DND-41 (cell line): ENCODE data around the gene TAS2R31.
"Not testable (repeated sequence)": the region's sequence is repeated elsewhere in the genome, so short reads cannot be mapped to it uniquely, and the experiment has no call there.

Source experiments
- ATAC-seq: fragments of 200-7000 bp; cut with Tn5 transposase; 3 replicates; pipeline ENCODE4 v1.9.1; 2021; ENCODE audit warnings: low read depth; ENCODE audit not compliant: insufficient read depth
- DNase-seq: peaks from one replicate; pipeline ENCODE4 v3.0.0-alpha.2; 2020
- H2AFZ ChIP-seq: 2 replicates; pipeline ENCODE4 v1.6.0; 2012; ENCODE audit warnings: low read depth, low read length
- H3K27ac ChIP-seq: 2 replicates; pipeline ENCODE4 v1.5.1; 2012; ENCODE audit warnings: low read length, inconsistent platforms
- H3K27me3 ChIP-seq: fragments of 200-600 bp; sonication (generic); 2 replicates; pipeline ENCODE4 v1.6.0; 2012; ENCODE audit warnings: low read length, mild to moderate bottlenecking, inconsistent platforms; ENCODE audit not compliant: insufficient read depth, poor library complexity
- H3K36me3 ChIP-seq: 2 replicates; pipeline ENCODE4 v1.5.1; 2012; ENCODE audit warnings: low read length, inconsistent platforms; ENCODE audit not compliant: insufficient read depth
- H3K4me1 ChIP-seq: 2 replicates; pipeline ENCODE4 v1.5.1; 2012; ENCODE audit warnings: mild to moderate bottlenecking, low read length; ENCODE audit not compliant: insufficient read depth
- H3K4me2 ChIP-seq: 2 replicates; pipeline ENCODE4 v1.6.0; 2012; ENCODE audit warnings: mild to moderate bottlenecking, moderate library complexity, low read length, inconsistent platforms; ENCODE audit not compliant: insufficient read depth
- H3K4me3 ChIP-seq, 2 experiments: fragments of 200-600 bp in 1 of 2; shearing (Covaris generic) in 1 of 2; 2 replicates each; pipeline ENCODE4 v1.5.1; 2012 to 2016; ENCODE audit warnings: inconsistent platforms in 2 of 2, low read length in 2 of 2, mild to moderate bottlenecking in 2 of 2, low read depth in 1 of 2, moderate library complexity in 1 of 2
- H3K79me2 ChIP-seq: 2 replicates; pipeline ENCODE4 v1.6.0; 2012; ENCODE audit warnings: low read length, inconsistent platforms; ENCODE audit not compliant: insufficient read depth
- H3K9ac ChIP-seq: 2 replicates; pipeline ENCODE4 v1.6.0; 2012; ENCODE audit warnings: low read depth, mild to moderate bottlenecking, inconsistent platforms, low read length, moderate library complexity
- H3K9me3 ChIP-seq: 2 replicates; pipeline ENCODE4 v1.5.1; 2012; ENCODE audit warnings: low read length, moderate library complexity, mild to moderate bottlenecking, inconsistent platforms; ENCODE audit not compliant: insufficient read depth, severe bottlenecking
- H4K20me1 ChIP-seq: 2 replicates; pipeline ENCODE4 v1.6.0; 2012; ENCODE audit warnings: low read length; ENCODE audit not compliant: insufficient read depth
- EZH2 ChIP-seq: IDR thresholded peaks from 3 replicates; pipeline ENCODE4 v1.6.1; 2012; ENCODE audit warnings: borderline replicate concordance, low read depth, mild to moderate bottlenecking, moderate library complexity, low read length, inconsistent platforms; ENCODE audit not compliant: severe bottlenecking
- TF ChIP-seq, protein P1 (sequence below): IDR thresholded peaks from 2 replicates; pipeline ENCODE4 v1.5.1; 2012; ENCODE audit warnings: borderline replicate concordance, low read length, moderate library complexity, mild to moderate bottlenecking; ENCODE audit not compliant: poor library complexity, severe bottlenecking; ENCODE audit errors: extremely low read depth

The TAS2R31 gene

DNA sequence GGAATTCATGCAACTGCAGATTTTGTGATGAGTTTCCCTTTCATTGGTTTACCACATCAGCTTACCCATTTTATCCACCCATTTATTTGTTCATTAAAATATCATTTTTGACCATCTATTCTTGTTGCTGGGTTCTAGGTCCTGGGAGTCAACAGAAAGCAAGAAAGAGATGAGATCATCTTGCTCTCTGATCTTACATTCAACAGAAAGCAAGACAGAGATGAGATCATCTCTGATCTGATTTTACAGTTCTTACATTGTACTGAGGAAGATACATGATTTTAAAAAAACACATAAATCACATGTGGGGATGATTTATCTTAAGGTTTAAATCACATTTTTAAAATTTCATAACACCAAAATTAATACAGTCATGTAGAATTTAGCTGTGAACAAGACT is 28.6 kb upstream of the TAS2R31 start:
- H3K4me2 ChIP-seq, result no peak overlapping the region
- no peak overlapping the region for H3K9ac ChIP-seq
- no peak for DNase-seq
- H2AFZ ChIP-seq, result no peak overlapping the region
- peaks cover 4% of the 10 kb centered on the region for H3K9me3 ChIP-seq
- no peak overlapping the region for H3K4me3 ChIP-seq
- H3K36me3 ChIP-seq, result peaks cover 6% of the 10 kb centered on the region; the same call in 1 of the 2 replicates
- H3K79me2 ChIP-seq, result peaks cover 20% of the 10 kb centered on the region
- no peaks in the 10 kb centered on the region for H3K27me3 ChIP-seq
- H4K20me1 ChIP-seq, result peaks cover 6% of the 10 kb centered on the region; the same call in 1 of the 2 replicates
- no peak for ATAC-seq
- no peak overlapping the region for H3K27ac ChIP-seq
- H3K4me1 ChIP-seq, result no peaks in the 10 kb centered on the region
- TF ChIP-seq, protein P1, sequence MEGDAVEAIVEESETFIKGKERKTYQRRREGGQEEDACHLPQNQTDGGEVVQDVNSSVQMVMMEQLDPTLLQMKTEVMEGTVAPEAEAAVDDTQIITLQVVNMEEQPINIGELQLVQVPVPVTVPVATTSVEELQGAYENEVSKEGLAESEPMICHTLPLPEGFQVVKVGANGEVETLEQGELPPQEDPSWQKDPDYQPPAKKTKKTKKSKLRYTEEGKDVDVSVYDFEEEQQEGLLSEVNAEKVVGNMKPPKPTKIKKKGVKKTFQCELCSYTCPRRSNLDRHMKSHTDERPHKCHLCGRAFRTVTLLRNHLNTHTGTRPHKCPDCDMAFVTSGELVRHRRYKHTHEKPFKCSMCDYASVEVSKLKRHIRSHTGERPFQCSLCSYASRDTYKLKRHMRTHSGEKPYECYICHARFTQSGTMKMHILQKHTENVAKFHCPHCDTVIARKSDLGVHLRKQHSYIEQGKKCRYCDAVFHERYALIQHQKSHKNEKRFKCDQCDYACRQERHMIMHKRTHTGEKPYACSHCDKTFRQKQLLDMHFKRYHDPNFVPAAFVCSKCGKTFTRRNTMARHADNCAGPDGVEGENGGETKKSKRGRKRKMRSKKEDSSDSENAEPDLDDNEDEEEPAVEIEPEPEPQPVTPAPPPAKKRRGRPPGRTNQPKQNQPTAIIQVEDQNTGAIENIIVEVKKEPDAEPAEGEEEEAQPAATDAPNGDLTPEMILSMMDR, result no peak
- no peak for TF ChIP-seq EZH2

DNA sequence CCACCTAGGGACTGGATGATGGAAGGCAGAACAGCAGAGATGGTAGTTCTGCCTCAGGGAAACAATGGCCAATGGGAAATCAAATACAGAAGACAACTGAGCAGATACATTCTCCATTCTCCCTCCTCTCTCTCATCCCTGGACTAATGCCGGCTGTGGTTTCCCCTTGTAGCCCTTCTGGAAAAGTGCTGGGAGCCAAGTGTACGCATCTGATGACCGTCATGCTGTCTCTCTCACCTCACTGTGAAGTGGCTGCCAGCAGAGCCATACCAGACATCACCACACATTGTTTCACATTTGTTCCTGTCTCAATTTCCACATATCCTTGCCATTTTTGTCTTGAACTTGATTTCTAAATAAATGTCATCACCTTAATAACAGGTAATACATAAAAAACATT is 27.8 kb upstream of the TAS2R31 start:
- Histone ChIP-seq H2AFZ (no peak overlapping the region), H3K36me3 (peaks cover 6% of the 10 kb centered on the region; the same call in 1 of the 2 replicates), H3K27me3 (no peaks in the 10 kb centered on the region), H4K20me1 (peaks cover 6% of the 10 kb centered on the region; the same call in 1 of the 2 replicates), H3K27ac (no peak overlapping the region), H3K9ac (no peak overlapping the region), H3K4me3 (no peak overlapping the region), H3K9me3 (peaks cover 4% of the 10 kb centered on the region), H3K4me1 (no peaks in the 10 kb centered on the region), H3K79me2 (peaks cover 18% of the 10 kb centered on the region), H3K4me2 (no peak overlapping the region)
- ATAC-seq (no peak), DNase-seq (no peak)
- TF ChIP-seq EZH2, result no peak
- TF ChIP-seq, protein P1, result no peak

DNA sequence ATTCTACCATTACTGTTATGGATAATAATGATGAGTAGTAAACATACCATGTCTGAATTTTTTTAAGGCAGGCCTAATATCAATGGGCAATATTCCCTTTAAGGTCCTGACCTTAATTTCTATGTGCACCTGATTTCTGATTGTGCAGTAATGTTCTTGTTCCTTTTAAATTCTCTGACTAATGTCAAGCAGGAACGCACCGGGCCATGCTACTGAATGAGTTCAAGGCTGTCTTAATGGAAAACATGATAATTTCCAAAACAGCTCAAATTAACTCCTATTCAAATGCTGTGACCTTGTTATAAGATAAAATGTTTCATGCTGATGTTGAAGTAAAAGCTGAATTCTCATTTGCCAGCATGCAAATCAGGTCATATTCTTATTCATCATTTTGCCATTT is 24.1 kb upstream of the TAS2R31 start:
- Histone ChIP-seq H3K4me3 (no peak overlapping the region), H3K9ac (no peak overlapping the region), H3K9me3 (peaks cover 19% of the 10 kb centered on the region), H3K27ac (no peak overlapping the region), H3K27me3 (no peaks in the 10 kb centered on the region), H4K20me1 (peaks cover 6% of the 10 kb centered on the region; the same call in 1 of the 2 replicates), H3K4me1 (no peaks in the 10 kb centered on the region), H3K36me3 (peaks cover 12% of the 10 kb centered on the region), H3K79me2 (peaks cover 21% of the 10 kb centered on the region), H3K4me2 (no peak overlapping the region), H2AFZ (no peak overlapping the region)
- DNase-seq, result no peak
- ATAC-seq, result no peak
- TF ChIP-seq EZH2, result no peak
- TF ChIP-seq, protein P1, result no peak

DNA sequence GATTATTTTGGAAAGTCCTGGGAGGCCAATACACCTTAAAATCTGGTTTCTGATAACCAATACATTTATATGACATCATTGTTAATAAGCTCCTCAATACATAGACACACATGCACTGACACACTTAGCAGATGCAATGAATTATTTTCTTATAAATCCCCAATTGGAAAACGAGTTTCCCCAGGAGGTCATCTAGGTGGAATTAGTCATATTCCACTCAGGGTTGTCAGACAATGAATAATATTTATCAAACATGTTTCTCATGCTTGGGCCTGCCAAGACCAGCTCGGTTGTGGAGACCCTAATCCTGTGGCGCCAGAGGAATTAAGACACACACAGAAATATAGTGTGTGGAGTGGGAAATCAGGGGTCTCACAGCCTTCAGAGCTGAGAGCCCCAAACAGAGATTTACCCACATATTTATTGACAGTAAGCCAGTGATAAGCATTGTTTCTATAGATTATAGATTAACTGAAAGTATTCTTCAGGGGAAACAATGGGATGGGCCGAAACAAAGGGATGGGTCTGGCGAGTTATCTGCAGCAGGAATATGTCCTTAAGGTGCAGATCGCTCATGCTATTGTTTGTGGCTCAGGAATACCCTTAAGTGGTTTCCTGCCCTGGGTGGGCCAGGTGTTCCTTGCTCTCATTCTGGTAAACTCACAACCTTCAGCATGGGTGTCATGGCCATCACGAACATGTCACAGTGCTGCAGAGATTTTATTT is 18.8 kb upstream of the TAS2R31 start:
- peaks cover 18% of the 10 kb centered on the region for H3K9me3 ChIP-seq
- not testable (repeated sequence) for ATAC-seq, H3K9ac ChIP-seq, H3K4me3 ChIP-seq, H3K79me2 ChIP-seq, H2AFZ ChIP-seq, H3K4me2 ChIP-seq, H3K27ac ChIP-seq, H4K20me1 ChIP-seq, H3K4me1 ChIP-seq, H3K27me3 ChIP-seq
- DNase-seq, result peak; percentile 14
- H3K36me3 ChIP-seq, result peaks cover 33% of the 10 kb centered on the region

DNA sequence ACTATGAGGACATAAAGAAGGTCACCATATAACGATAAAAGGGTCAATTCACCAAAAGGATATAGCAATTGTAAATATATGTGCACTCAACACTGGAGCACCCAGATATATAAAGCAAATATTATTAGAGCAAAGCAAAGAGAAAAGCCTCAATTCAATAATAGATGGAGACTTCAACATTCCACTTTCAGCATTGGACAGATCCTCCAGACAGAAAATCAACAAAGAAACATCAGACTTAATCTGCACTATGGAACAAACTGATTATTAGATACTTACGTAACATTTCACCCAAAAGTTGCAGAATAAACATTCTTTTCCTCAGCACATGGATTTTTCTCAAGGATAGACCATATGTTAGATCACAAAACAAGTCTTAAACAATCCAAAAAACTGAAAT is 10.2 kb upstream of the TAS2R31 start:
- H3K4me1 ChIP-seq, DNase-seq, H3K9me3 ChIP-seq, H3K27me3 ChIP-seq, H3K27ac ChIP-seq, H3K4me2 ChIP-seq, H3K4me3 ChIP-seq, ATAC-seq, H3K9ac ChIP-seq, H4K20me1 ChIP-seq, H2AFZ ChIP-seq: not testable (repeated sequence)
- Histone ChIP-seq H3K36me3 (peaks cover 31% of the 10 kb centered on the region), H3K79me2 (peaks cover 32% of the 10 kb centered on the region; the same call in 1 of the 2 replicates)
